ENCODE results near the gene TLCD2.
"Not testable (repeated sequence)": the region's sequence is repeated elsewhere in the genome, so short reads cannot be mapped to it uniquely, and the experiment has no call there.

TLCD2 gene

GRCh38 chr17:1693339-1693738, 16.8 kb downstream of the TLCD2 start:
- no peak for DNase-seq (ENCODE audit: low read depth in 2 of 2, low spot score in 1 of 2)

GRCh38 chr17:1690544-1691221, 19.5 kb downstream of the TLCD2 start:
- no peak for DNase-seq (ENCODE audit: low read depth in 2 of 2, low spot score in 1 of 2)

GRCh38 chr17:1688405-1688804, 21.8 kb downstream of the TLCD2 start:
- not testable (repeated sequence) for DNase-seq (ENCODE audit: low read depth in 2 of 2, low spot score in 1 of 2)

- no peak for DNase-seq (ENCODE audit: low read depth in 2 of 2, low spot score in 1 of 2)
Measured at GRCh38 chr17:1686086-1686485, 24.1 kb downstream of the TLCD2 start.

GRCh38 chr17:1684378-1685189, 25.6 kb downstream of the TLCD2 start, which contains the start of gene PRPF8:
Gene PRPF8 (minus strand): TSS chr17:1684867. CDS start chr17:1684571, 296 bp downstream.
- peak; percentile 96 for DNase-seq (ENCODE audit: low read depth in 2 of 2, low spot score in 1 of 2)

- no peak for DNase-seq (ENCODE audit: low read depth in 2 of 2, low spot score in 1 of 2)
Measured at GRCh38 chr17:1683459-1683858, 26.7 kb downstream of the TLCD2 start.

GRCh38 chr17:1676401-1676800, 33.8 kb downstream of the TLCD2 start:
- DNase-seq (ENCODE audit: low read depth in 2 of 2, low spot score in 1 of 2): no peak

- no peak for DNase-seq (ENCODE audit: low read depth in 2 of 2, low spot score in 1 of 2)
Measured at GRCh38 chr17:1673041-1673785, 37.0 kb downstream of the TLCD2 start.

- DNase-seq (ENCODE audit: low read depth in 2 of 2, low spot score in 1 of 2): not testable (repeated sequence)
Measured at GRCh38 chr17:1663934-1664333, 46.2 kb downstream of the TLCD2 start.

GRCh38 chr17:1661045-1661444, 49.1 kb downstream of the TLCD2 start:
- DNase-seq (ENCODE audit: low read depth in 2 of 2, low spot score in 1 of 2): no peak

GRCh38 chr17:1658100-1658499, 52.1 kb downstream of the TLCD2 start:
- DNase-seq (ENCODE audit: low read depth in 2 of 2, low spot score in 1 of 2): no peak

GRCh38 chr17:1653735-1654134, 56.4 kb downstream of the TLCD2 start:
- no peak for DNase-seq (ENCODE audit: low read depth in 2 of 2, low spot score in 1 of 2)

GRCh38 chr17:1652794-1653193, 57.4 kb downstream of the TLCD2 start:
- DNase-seq (ENCODE audit: low read depth in 2 of 2, low spot score in 1 of 2): not testable (repeated sequence)

Measured in stimulated activated CD8-positive, alpha-beta memory T cell treated with anti-CD3 and anti-CD28 coated beads, Interleukin-4, amount 100 ng/mL, for 4 hours (primary cell).